Activated T-cell treated with anti-CD3 and anti-CD28 coated beads for 1 hour (primary cell): Measurements from ENCODE around the gene HSPA12B.
A peak's percentile ranks its signal among the peaks of the same experiment; 100 is the strongest.

Experiments
- DNase-seq: peaks from one replicate; pipeline ENCODE4 v3.0.0-alpha.2; 2020; ENCODE audit warnings: low read depth

The HSPA12B gene

GRCh38 chr20:3749087-3749688 is 16.7 kb downstream of the HSPA12B start:
- DNase-seq: no peak

GRCh38 chr20:3749689-3750531 is 17.4 kb downstream of the HSPA12B start:
- peak; percentile 10 for DNase-seq

- DNase-seq: no peak
Observed at GRCh38 chr20:3751305-3751674, 18.8 kb downstream of the HSPA12B start.

GRCh38 chr20:3751675-3752385 is 19.3 kb downstream of the HSPA12B start:
- peak; percentile 18 for DNase-seq

- DNase-seq: no peak
Observed at GRCh38 chr20:3752386-3752759, 19.9 kb downstream of the HSPA12B start.

GRCh38 chr20:3753098-3753497 is 20.6 kb downstream of the HSPA12B start:
- peak; percentile 48 for DNase-seq

GRCh38 chr20:3753501-3754275 is 21.2 kb downstream of the HSPA12B start:
- no peak for DNase-seq

- no peak for DNase-seq
Observed at GRCh38 chr20:3754276-3754630, 21.8 kb downstream of the HSPA12B start.

- no peak for DNase-seq
Observed at GRCh38 chr20:3755269-3755668, 22.8 kb downstream of the HSPA12B start.

- no peak for DNase-seq
Observed at GRCh38 chr20:3755814-3756480, 23.5 kb downstream of the HSPA12B start.

GRCh38 chr20:3757268-3757667 is 24.8 kb downstream of the HSPA12B start:
- DNase-seq: no peak

GRCh38 chr20:3758566-3758965 is 26.1 kb downstream of the HSPA12B start:
- no peak for DNase-seq

GRCh38 chr20:3759316-3759823 is 26.9 kb downstream of the HSPA12B start:
- DNase-seq: no peak

GRCh38 chr20:3759884-3760283 is 27.4 kb downstream of the HSPA12B start:
- no peak for DNase-seq

GRCh38 chr20:3760655-3761348 is 28.3 kb downstream of the HSPA12B start:
- DNase-seq: no peak

- DNase-seq: no peak
Observed at GRCh38 chr20:3763671-3764601, 31.5 kb downstream of the HSPA12B start.

GRCh38 chr20:3764659-3765058 is 32.2 kb downstream of the HSPA12B start:
- no peak for DNase-seq

GRCh38 chr20:3765171-3765882 is 32.8 kb downstream of the HSPA12B start:
- no peak for DNase-seq

GRCh38 chr20:3766422-3767109 is 34.1 kb downstream of the HSPA12B start:
- no peak for DNase-seq
